ENCODE results near the gene PRM3.

DNA sequence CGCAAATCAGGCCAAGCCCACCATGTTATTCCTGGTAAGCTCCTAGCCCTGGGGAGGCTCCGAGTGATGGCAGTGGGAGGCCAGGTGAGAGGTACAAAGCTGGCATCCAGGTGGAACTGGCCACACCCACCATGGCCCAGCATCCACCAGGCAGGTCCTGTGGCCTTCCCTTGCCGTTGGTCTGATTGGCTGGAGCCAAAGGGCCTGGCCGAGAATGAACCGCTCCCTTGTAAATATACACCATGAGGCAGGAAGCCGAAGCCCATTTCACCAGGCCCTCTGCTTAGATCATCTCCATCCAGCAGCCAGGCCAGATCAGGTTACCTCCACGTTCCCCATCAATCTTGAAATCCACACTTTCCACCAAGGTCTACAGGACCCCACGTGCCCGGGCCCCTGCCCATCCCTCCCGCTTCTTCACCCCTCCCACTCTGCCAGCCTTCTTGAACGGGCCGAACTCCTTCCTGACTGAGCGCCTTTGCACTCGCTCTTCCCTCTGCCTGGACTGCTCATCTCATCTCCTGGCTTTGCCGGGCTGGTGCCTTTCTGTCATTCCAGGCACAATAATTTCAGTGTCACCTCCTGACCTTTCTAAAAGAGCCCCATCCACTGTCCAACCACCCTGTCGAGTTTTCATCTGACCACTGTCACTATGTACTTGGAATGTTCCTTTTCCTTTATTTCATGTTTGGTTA is 23.2 kb downstream of the PRM3 start:
- TF ChIP-seq, protein P1, sequence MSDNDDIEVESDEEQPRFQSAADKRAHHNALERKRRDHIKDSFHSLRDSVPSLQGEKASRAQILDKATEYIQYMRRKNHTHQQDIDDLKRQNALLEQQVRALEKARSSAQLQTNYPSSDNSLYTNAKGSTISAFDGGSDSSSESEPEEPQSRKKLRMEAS (IDR thresholded peaks at IDR 0.05) = no peak
- TF ChIP-seq, protein P2, sequence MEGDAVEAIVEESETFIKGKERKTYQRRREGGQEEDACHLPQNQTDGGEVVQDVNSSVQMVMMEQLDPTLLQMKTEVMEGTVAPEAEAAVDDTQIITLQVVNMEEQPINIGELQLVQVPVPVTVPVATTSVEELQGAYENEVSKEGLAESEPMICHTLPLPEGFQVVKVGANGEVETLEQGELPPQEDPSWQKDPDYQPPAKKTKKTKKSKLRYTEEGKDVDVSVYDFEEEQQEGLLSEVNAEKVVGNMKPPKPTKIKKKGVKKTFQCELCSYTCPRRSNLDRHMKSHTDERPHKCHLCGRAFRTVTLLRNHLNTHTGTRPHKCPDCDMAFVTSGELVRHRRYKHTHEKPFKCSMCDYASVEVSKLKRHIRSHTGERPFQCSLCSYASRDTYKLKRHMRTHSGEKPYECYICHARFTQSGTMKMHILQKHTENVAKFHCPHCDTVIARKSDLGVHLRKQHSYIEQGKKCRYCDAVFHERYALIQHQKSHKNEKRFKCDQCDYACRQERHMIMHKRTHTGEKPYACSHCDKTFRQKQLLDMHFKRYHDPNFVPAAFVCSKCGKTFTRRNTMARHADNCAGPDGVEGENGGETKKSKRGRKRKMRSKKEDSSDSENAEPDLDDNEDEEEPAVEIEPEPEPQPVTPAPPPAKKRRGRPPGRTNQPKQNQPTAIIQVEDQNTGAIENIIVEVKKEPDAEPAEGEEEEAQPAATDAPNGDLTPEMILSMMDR (IDR thresholded peaks at IDR 0.05) = no peak
- TF ChIP-seq RFX5 (IDR thresholded peaks at IDR 0.05) (no peak), EHMT2 (IDR thresholded peaks at IDR 0.05; ENCODE audit: low read depth) (no peak), POLR2A (IDR thresholded peaks at IDR 0.05; ENCODE audit: low read length) (no peak), EP300 (IDR thresholded peaks at IDR 0.05) (no peak)
- TF ChIP-seq, protein P3, sequence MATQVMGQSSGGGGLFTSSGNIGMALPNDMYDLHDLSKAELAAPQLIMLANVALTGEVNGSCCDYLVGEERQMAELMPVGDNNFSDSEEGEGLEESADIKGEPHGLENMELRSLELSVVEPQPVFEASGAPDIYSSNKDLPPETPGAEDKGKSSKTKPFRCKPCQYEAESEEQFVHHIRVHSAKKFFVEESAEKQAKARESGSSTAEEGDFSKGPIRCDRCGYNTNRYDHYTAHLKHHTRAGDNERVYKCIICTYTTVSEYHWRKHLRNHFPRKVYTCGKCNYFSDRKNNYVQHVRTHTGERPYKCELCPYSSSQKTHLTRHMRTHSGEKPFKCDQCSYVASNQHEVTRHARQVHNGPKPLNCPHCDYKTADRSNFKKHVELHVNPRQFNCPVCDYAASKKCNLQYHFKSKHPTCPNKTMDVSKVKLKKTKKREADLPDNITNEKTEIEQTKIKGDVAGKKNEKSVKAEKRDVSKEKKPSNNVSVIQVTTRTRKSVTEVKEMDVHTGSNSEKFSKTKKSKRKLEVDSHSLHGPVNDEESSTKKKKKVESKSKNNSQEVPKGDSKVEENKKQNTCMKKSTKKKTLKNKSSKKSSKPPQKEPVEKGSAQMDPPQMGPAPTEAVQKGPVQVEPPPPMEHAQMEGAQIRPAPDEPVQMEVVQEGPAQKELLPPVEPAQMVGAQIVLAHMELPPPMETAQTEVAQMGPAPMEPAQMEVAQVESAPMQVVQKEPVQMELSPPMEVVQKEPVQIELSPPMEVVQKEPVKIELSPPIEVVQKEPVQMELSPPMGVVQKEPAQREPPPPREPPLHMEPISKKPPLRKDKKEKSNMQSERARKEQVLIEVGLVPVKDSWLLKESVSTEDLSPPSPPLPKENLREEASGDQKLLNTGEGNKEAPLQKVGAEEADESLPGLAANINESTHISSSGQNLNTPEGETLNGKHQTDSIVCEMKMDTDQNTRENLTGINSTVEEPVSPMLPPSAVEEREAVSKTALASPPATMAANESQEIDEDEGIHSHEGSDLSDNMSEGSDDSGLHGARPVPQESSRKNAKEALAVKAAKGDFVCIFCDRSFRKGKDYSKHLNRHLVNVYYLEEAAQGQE (IDR thresholded peaks at IDR 0.05) = no peak

Data from A549 (cell line).